AG10803 (cell line): ENCODE measurements around the gene POU2F1.

Experiments used
- DNase-seq: peaks from one replicate; pipeline ENCODE4 v3.0.0; 2010; ENCODE audit warnings: low read depth
- H3K4me3 ChIP-seq: 2 replicates; pipeline ENCODE4 v1.5.1; 2011; ENCODE audit warnings: mild to moderate bottlenecking, low read length, control low read depth
- CTCF ChIP-seq: conservative IDR thresholded peaks from 2 replicates; pipeline ENCODE4 v1.5.1; 2011; ENCODE audit warnings: mild to moderate bottlenecking, low read length, control low read depth, inconsistent platforms

Gene POU2F1

GRCh38 chr1:167431909-167432650, 211.4 kb downstream of the POU2F1 start:
- DNase-seq: no peak
- no peak for TF ChIP-seq CTCF

GRCh38 chr1:167432780-167433179, 212.1 kb downstream of the POU2F1 start:
- H3K4me3 ChIP-seq: no peak overlapping the region
- no peak for TF ChIP-seq CTCF
- no peak for DNase-seq

More at GRCh38 chr1:167431909-167432650, 211.4 kb downstream of the POU2F1 start:
- H3K4me3 ChIP-seq: no peak overlapping the region

GRCh38 chr1:167433884-167434283, 213.2 kb downstream of the POU2F1 start:
- no peak for TF ChIP-seq CTCF
- no peak for DNase-seq
- no peak overlapping the region for H3K4me3 ChIP-seq

DNA sequence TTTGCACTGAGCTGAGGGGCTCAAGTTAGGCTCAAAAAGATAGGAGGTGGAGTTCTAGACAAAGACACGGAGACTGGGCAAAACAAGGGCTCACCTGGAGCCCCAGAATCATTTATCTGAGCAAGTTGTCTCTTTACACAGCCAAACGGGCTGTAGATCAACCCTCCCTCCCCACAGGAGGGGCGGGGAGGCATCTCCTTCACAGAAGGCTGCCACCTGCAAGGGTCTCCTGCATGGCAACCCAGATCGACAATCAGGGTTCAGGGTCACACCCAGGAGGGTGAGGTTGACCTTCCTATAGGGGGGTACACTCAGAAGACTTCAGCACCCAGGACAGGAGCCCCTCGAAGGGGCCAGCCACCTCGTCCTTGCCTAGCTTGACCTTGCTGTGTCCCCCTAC, 213.6 kb downstream of the POU2F1 start:
- no peak overlapping the region for H3K4me3 ChIP-seq
- TF ChIP-seq CTCF: no peak
- DNase-seq: no peak

DNA sequence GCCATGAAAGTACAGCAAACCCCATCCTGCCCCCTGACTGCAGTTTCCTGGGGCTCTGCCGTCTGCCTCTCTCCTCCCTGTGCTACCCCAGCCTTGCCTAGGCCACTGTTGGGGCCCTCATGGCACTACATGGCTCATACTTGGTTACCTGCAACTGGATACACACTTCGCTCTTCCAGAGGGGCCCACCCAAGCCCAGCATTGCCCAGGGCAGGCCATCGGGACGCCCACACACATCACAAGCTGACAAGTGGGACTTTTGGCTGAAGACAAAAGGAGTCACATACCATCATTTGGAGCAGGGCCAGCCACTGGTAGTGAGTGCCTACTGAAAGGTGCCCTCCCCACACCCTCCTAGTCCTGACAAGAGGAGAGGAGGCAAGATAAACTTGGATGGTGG, 214.8 kb downstream of the POU2F1 start:
- DNase-seq: no peak
- no peak for TF ChIP-seq CTCF
- H3K4me3 ChIP-seq: no peak overlapping the region

- no peak overlapping the region for H3K4me3 ChIP-seq
- no peak for TF ChIP-seq CTCF
- no peak for DNase-seq
Measured at GRCh38 chr1:167438171-167439138, 217.8 kb downstream of the POU2F1 start.
